ENCODE measurements around the gene TNFAIP2. TPM values are rescaled to one million over a fixed set of nuclear protein-coding genes. Genes with fewer than 3 reads are reported as not detected.

TNFAIP2 gene
- polyA plus RNA-seq, 1 donor from 2014 or later = 1.8 TPM

DNA sequence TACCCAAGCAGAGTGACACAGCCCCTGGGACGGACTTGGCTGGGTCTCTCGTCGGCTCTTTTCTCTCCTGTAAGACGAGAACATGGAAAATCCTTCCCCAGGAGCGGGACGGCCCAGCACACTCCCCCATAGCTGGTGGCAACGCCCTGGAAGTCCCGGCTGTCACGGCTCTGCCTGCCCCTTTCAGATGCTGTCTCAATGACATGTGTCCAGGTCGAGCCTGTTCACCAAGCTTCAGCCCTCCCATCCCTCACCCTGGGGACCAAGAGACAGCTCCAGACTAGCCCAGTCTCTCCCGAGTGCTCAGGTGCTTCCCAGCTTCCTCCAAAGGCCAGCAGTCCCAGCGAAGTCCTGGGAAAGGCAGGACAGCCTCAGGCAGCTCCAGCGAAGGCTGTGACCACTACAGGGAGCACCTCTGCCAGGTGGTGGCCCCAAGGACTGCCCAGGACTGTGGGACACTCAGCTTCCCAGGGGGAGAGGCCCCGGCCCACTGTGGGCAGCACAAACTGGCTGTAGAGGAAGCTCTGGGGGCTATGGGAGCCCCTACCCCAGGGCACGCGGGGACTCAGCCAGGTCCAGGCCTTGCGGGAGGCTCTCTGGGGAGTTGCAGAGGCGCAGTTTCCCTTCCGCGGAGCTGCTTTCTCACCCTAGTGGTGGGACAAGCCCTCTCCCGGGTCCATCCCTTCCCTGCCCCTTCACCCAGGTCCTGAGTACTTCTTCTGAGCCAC, 33.6 kb downstream of the TNFAIP2 start:
- no peaks in the 10 kb centered on the region for H4K20me1 ChIP-seq (ENCODE audit: insufficient read depth)
- no peak overlapping the region for H2AFZ ChIP-seq (ENCODE audit: low read depth, low read length)
- H3F3A ChIP-seq (ENCODE audit: insufficient read depth, low read length, poor library complexity, severe bottlenecking) = no peaks in the 10 kb centered on the region
- no peak overlapping the region for H3K4me3 ChIP-seq (ENCODE audit: low read length)
- no peaks in the 10 kb centered on the region for H3K36me3 ChIP-seq (ENCODE audit: insufficient read depth, low read length)
- no peaks in the 10 kb centered on the region for H3K79me2 ChIP-seq (replicated peaks; ENCODE audit: insufficient read depth, low read length)
- H3K27me3 ChIP-seq (ENCODE audit: insufficient read depth, low read depth, low read length) = no peaks in the 10 kb centered on the region
- no peak overlapping the region for H3K4me2 ChIP-seq (ENCODE audit: low read length)
- TF ChIP-seq SMC3 (conservative IDR thresholded peaks at IDR 0.05; ENCODE audit: poor library complexity) (no peak), RAD21 (conservative IDR thresholded peaks at IDR 0.05) (no peak), MXI1 (conservative IDR thresholded peaks at IDR 0.05; ENCODE audit: poor library complexity, severe bottlenecking) (no peak), POLR2AphosphoS5 (IDR thresholded peaks at IDR 0.05) (no peak), TAF1 (IDR thresholded peaks at IDR 0.05; ENCODE audit: low read depth) (no peak), EP300 (conservative IDR thresholded peaks at IDR 0.05; ENCODE audit: poor library complexity, severe bottlenecking) (no peak)
- TF ChIP-seq, protein P1, sequence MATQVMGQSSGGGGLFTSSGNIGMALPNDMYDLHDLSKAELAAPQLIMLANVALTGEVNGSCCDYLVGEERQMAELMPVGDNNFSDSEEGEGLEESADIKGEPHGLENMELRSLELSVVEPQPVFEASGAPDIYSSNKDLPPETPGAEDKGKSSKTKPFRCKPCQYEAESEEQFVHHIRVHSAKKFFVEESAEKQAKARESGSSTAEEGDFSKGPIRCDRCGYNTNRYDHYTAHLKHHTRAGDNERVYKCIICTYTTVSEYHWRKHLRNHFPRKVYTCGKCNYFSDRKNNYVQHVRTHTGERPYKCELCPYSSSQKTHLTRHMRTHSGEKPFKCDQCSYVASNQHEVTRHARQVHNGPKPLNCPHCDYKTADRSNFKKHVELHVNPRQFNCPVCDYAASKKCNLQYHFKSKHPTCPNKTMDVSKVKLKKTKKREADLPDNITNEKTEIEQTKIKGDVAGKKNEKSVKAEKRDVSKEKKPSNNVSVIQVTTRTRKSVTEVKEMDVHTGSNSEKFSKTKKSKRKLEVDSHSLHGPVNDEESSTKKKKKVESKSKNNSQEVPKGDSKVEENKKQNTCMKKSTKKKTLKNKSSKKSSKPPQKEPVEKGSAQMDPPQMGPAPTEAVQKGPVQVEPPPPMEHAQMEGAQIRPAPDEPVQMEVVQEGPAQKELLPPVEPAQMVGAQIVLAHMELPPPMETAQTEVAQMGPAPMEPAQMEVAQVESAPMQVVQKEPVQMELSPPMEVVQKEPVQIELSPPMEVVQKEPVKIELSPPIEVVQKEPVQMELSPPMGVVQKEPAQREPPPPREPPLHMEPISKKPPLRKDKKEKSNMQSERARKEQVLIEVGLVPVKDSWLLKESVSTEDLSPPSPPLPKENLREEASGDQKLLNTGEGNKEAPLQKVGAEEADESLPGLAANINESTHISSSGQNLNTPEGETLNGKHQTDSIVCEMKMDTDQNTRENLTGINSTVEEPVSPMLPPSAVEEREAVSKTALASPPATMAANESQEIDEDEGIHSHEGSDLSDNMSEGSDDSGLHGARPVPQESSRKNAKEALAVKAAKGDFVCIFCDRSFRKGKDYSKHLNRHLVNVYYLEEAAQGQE (IDR thresholded peaks at IDR 0.05; ENCODE audit: borderline replicate concordance) = no peak
- TF ChIP-seq, protein P2, sequence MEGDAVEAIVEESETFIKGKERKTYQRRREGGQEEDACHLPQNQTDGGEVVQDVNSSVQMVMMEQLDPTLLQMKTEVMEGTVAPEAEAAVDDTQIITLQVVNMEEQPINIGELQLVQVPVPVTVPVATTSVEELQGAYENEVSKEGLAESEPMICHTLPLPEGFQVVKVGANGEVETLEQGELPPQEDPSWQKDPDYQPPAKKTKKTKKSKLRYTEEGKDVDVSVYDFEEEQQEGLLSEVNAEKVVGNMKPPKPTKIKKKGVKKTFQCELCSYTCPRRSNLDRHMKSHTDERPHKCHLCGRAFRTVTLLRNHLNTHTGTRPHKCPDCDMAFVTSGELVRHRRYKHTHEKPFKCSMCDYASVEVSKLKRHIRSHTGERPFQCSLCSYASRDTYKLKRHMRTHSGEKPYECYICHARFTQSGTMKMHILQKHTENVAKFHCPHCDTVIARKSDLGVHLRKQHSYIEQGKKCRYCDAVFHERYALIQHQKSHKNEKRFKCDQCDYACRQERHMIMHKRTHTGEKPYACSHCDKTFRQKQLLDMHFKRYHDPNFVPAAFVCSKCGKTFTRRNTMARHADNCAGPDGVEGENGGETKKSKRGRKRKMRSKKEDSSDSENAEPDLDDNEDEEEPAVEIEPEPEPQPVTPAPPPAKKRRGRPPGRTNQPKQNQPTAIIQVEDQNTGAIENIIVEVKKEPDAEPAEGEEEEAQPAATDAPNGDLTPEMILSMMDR (IDR thresholded peaks at IDR 0.05; ENCODE audit: poor library complexity, severe bottlenecking) = no peak
- H3K9me3 ChIP-seq (ENCODE audit: low read length) = no peaks in the 10 kb centered on the region
- H3K27ac ChIP-seq (ENCODE audit: low read length) = no peak overlapping the region
- no peaks in the 10 kb centered on the region for H3K9me2 ChIP-seq (ENCODE audit: insufficient read depth, low read length)
- no peak overlapping the region for H3K9ac ChIP-seq (ENCODE audit: low read length)

DNA sequence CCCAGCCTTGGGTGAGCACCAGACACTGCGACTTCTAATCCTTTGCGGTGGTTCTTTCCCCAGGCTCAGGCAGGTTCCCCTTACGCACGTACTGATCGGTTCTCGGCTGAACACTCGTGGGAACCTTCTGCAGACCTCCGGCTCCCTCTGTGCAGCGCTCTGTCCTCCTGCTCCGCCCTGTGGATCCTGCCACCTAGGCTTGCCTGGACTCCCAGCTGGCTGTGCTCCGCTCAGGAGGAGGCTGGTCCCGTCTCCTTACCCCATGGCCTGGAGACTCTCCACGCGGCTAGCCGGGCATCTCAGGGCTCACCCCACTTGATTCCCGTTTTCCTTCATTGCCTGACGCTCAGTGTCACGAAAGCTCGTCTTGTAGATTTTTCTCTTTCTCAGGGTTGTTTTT, 34.7 kb downstream of the TNFAIP2 start:
- no peak overlapping the region for H3K4me2 ChIP-seq (ENCODE audit: low read length)
- no peak overlapping the region for H3K9ac ChIP-seq (ENCODE audit: low read length)
- no peaks in the 10 kb centered on the region for H3K27me3 ChIP-seq (ENCODE audit: insufficient read depth, low read depth, low read length)
- no peaks in the 10 kb centered on the region for H3K9me3 ChIP-seq (ENCODE audit: low read length)
- H2AFZ ChIP-seq (ENCODE audit: low read depth, low read length) = no peak overlapping the region
- H3K4me3 ChIP-seq (ENCODE audit: low read length) = no peak overlapping the region
- no peaks in the 10 kb centered on the region for H3K9me2 ChIP-seq (ENCODE audit: insufficient read depth, low read length)
- H3K79me2 ChIP-seq (replicated peaks; ENCODE audit: insufficient read depth, low read length) = no peaks in the 10 kb centered on the region
- no peaks in the 10 kb centered on the region for H3F3A ChIP-seq (ENCODE audit: insufficient read depth, low read length, poor library complexity, severe bottlenecking)
- no peaks in the 10 kb centered on the region for H4K20me1 ChIP-seq (ENCODE audit: insufficient read depth)
- no peak overlapping the region for H3K27ac ChIP-seq (ENCODE audit: low read length)
- H3K36me3 ChIP-seq (ENCODE audit: insufficient read depth, low read length) = no peaks in the 10 kb centered on the region
- TF ChIP-seq EZH2 (IDR thresholded peaks at IDR 0.05; ENCODE audit: borderline replicate concordance, insufficient read depth, low read length, poor library complexity, severe bottlenecking) (no peak), TAF1 (IDR thresholded peaks at IDR 0.05; ENCODE audit: low read depth) (no peak), SMC3 (conservative IDR thresholded peaks at IDR 0.05; ENCODE audit: poor library complexity) (no peak), MXI1 (conservative IDR thresholded peaks at IDR 0.05; ENCODE audit: poor library complexity, severe bottlenecking) (no peak), RAD21 (conservative IDR thresholded peaks at IDR 0.05) (no peak), EP300 (conservative IDR thresholded peaks at IDR 0.05; ENCODE audit: poor library complexity, severe bottlenecking) (no peak), POLR2AphosphoS5 (IDR thresholded peaks at IDR 0.05) (no peak)
- TF ChIP-seq, protein P2 (IDR thresholded peaks at IDR 0.05; ENCODE audit: poor library complexity, severe bottlenecking) = no peak
- TF ChIP-seq, protein P1 (IDR thresholded peaks at IDR 0.05; ENCODE audit: borderline replicate concordance) = no peak
